Activated T-helper 2 cell treated with anti-CD3 and anti-CD28 coated beads, Interferon-gamma antibody, Interleukin-2, Interleukin-4, amounts not matched to agents 10 μg/mL and 5 μg/mL and 100 μg/mL, durations not matched to agents 14 hours and 24 hours and 36 hours (primary cell): Measurements from ENCODE around the gene MRPS14. TPM values are rescaled to one million over a fixed set of nuclear protein-coding genes. Genes with fewer than 3 reads are reported as not detected.

Experiments
- total RNA-seq: library from RNA; stranded (reverse); gene quantifications from 2 replicates; pipeline ENCODE4 v1.2.3, GENCODE V29; 2022

MRPS14 gene
- total RNA-seq, 1 donor from 2014 or later = 32.9 TPM

Other genes with a start within 250 kb of the MRPS14 start
- gene CACYBP, start 23.5 kb downstream of the MRPS14 start, total RNA-seq = 311 and 318 TPM in 2 replicates
- gene TNN, start 44.4 kb upstream of the MRPS14 start, total RNA-seq = not detected in 2 replicates
- 30.0 and 35.3 TPM in 2 replicates for gene KIAA0040, start 169.4 kb upstream of the MRPS14 start, total RNA-seq